IMR-90 (cell line): ENCODE results near the gene AMDHD2. TPM values are rescaled to one million over a fixed set of nuclear protein-coding genes. Genes with fewer than 3 reads are reported as not detected.
"Not testable (repeated sequence)": the region's sequence is repeated elsewhere in the genome, so short reads cannot be mapped to it uniquely, and the experiment has no call there.

ENCODE experiments used
- ATAC-seq: fragments of 200-7000 bp; cut with Tn5 transposase; 2 replicates; pipeline ENCODE4 v1.9.1; 2020; ENCODE audit warnings: low read depth, mild to moderate bottlenecking, moderate library complexity
- BruUV-seq: library from RNA; stranded (reverse); fragments of 400-500 nt; replicated peaks from 2 replicates; lab custom pipeline; 2021; lab: Mats Ljungman, UMichigan
- CTCF ChIA-PET: fragments of 300-600 bp; formaldehyde crosslinking; extraction: SDS; loops from one replicate; lab custom pipeline; 2021; ENCODE audit warnings: antibody characterized with exemption; lab: Yijun Ruan, JAX
- POLR2A ChIA-PET: fragments of 300-600 bp; sonication (Branson Sonifier 250); formaldehyde crosslinking; loops from one replicate; lab custom pipeline; 2022; ENCODE audit warnings: antibody characterized with exemption; ENCODE audit not compliant: unreplicated experiment; lab: Charles Lee
- DNase-seq: peaks from one replicate; pipeline ENCODE4 v3.0.0; 2013
- H2AFZ ChIP-seq: replicated peaks from 2 replicates; pipeline ENCODE3; 2013; ENCODE audit warnings: low read length, mild to moderate bottlenecking; ENCODE audit not compliant: poor library complexity
- H2AK5ac ChIP-seq: 2 replicates; pipeline ENCODE4 v1.6.1; 2013; ENCODE audit warnings: low read depth, low read length, inconsistent platforms
- H2AK9ac ChIP-seq: replicated peaks from 2 replicates; pipeline ENCODE3; 2013; ENCODE audit warnings: mild to moderate bottlenecking, low read depth, low read length, moderate library complexity; ENCODE audit not compliant: poor library complexity
- H2BK120ac ChIP-seq: 2 replicates; pipeline ENCODE4 v1.6.1; 2013; ENCODE audit warnings: low read depth, low read length, inconsistent platforms
- H2BK15ac ChIP-seq: 3 replicates; pipeline ENCODE4 v1.6.1; 2013; ENCODE audit warnings: low read depth, low read length, inconsistent platforms
- H2BK20ac ChIP-seq: 2 replicates; pipeline ENCODE4 v1.6.1; 2013; ENCODE audit warnings: low read depth, mild to moderate bottlenecking, inconsistent platforms, low read length, moderate library complexity
- H2BK5ac ChIP-seq: 2 replicates; pipeline ENCODE4 v1.6.1; 2013; ENCODE audit warnings: mild to moderate bottlenecking, low read depth, low read length, inconsistent platforms; ENCODE audit not compliant: poor library complexity, severe bottlenecking
- H3K14ac ChIP-seq: replicated peaks from 2 replicates; pipeline ENCODE4 v1.6.1; 2013; ENCODE audit warnings: low read depth, low read length, inconsistent platforms
- H3K18ac ChIP-seq: 2 replicates; pipeline ENCODE4 v1.6.1; 2013; ENCODE audit warnings: low read depth, low read length, control low read depth
- H3K23ac ChIP-seq: 2 replicates; pipeline ENCODE4 v1.6.1; 2013; ENCODE audit warnings: low read depth, low read length, inconsistent platforms
- H3K27ac ChIP-seq: 2 replicates; pipeline ENCODE4 v1.5.1; 2013; ENCODE audit warnings: mild to moderate bottlenecking, control low read depth, low read length; ENCODE audit not compliant: insufficient read depth
- H3K27me3 ChIP-seq: 2 replicates; pipeline ENCODE4 v1.6.1; 2013; ENCODE audit warnings: low read length; ENCODE audit not compliant: control insufficient read depth, insufficient read depth
- H3K36me3 ChIP-seq: 2 replicates; pipeline ENCODE4 v1.6.1; 2013; ENCODE audit warnings: low read length, mixed read lengths; ENCODE audit not compliant: control insufficient read depth, insufficient read depth
- H3K4ac ChIP-seq: 2 replicates; pipeline ENCODE4 v1.6.1; 2013; ENCODE audit warnings: low read depth, low read length, inconsistent platforms
- H3K4me1 ChIP-seq: 2 replicates; pipeline ENCODE4 v1.6.1; 2013; ENCODE audit warnings: low read length, mixed read lengths; ENCODE audit not compliant: control insufficient read depth, insufficient read depth
- H3K4me2 ChIP-seq: 2 replicates; pipeline ENCODE4 v1.6.1; 2013; ENCODE audit warnings: low read depth, mild to moderate bottlenecking, control low read depth, low read length, moderate library complexity
- H3K4me3 ChIP-seq: 2 replicates; pipeline ENCODE4 v1.5.1; 2013; ENCODE audit warnings: low read depth, mild to moderate bottlenecking, control low read depth, low read length, moderate library complexity; ENCODE audit not compliant: insufficient read depth
- H3K56ac ChIP-seq: 2 replicates; pipeline ENCODE4 v1.6.1; 2013; ENCODE audit warnings: low read length, inconsistent platforms; ENCODE audit not compliant: insufficient read depth; ENCODE audit errors: extremely low read depth
- H3K79me1 ChIP-seq, 2 experiments: 2 replicates each; pipeline ENCODE4 v1.6.1; 2013; ENCODE audit warnings: low read length in 2 of 2, inconsistent platforms in 1 of 2, low read depth in 1 of 2
- H3K9ac ChIP-seq: 2 replicates; pipeline ENCODE4 v1.6.1; 2013; ENCODE audit warnings: low read depth, low read length, control low read depth
- H3K9me1 ChIP-seq: 2 replicates; pipeline ENCODE4 v1.6.1; 2013; ENCODE audit warnings: low read length, inconsistent platforms; ENCODE audit not compliant: insufficient read depth
- H3K9me3 ChIP-seq: 2 replicates; pipeline ENCODE4 v1.6.1; 2013; ENCODE audit warnings: low read length; ENCODE audit not compliant: control insufficient read depth, insufficient read depth
- H4K20me1 ChIP-seq: 2 replicates; pipeline ENCODE4 v1.6.1; 2013; ENCODE audit warnings: low read length, inconsistent platforms; ENCODE audit not compliant: insufficient read depth
- H4K5ac ChIP-seq: 2 replicates; pipeline ENCODE4 v1.6.1; 2013; ENCODE audit warnings: mild to moderate bottlenecking, low read depth, low read length, control low read depth
- H4K8ac ChIP-seq, 2 experiments: 2 replicates each; pipeline ENCODE4 v1.6.1; 2013; ENCODE audit warnings: low read depth in 2 of 2, low read length in 2 of 2, control low read depth in 1 of 2, inconsistent platforms in 1 of 2
- H4K91ac ChIP-seq: 2 replicates; pipeline ENCODE4 v1.6.1; 2013; ENCODE audit warnings: low read depth, low read length, inconsistent platforms; ENCODE audit not compliant: insufficient read depth
- WGBS, 2 experiments: methylation state at CpG; one replicate each; pipeline versions ENCODE4 v1.1.5 to v1.1.7; 2013; ENCODE audit warnings: missing lambda C conversion rate in 2 of 2; ENCODE audit not compliant: insufficient read length in 1 of 2; ENCODE audit errors: extremely low coverage in 2 of 2; 5-methylcytosine and 5-hydroxymethylcytosine counted together
- dilution Hi-C: fragments of 300-500 bp; cut with HindIII; formaldehyde crosslinking; loops from one replicate; pipeline ENCODE4 v1.14.3; 2018; ENCODE audit warnings: low sequenced_read_pairs; ENCODE audit not compliant: unreplicated experiment
- in situ Hi-C: fragments of 300-500 bp; cut with MboI; formaldehyde crosslinking; loops from 3 replicates; pipeline ENCODE4 v1.14.3; 2019; ENCODE audit warnings: low sequenced_read_pairs, inconsistent platforms, mixed read lengths
- intact Hi-C: fragments of 100-400 bp; cut with micrococcal nuclease; formaldehyde crosslinking; loops from 2 replicates; pipeline ENCODE4 v1.10.0; 2022
- polyA plus RNA-seq, 3 experiments: library from polyadenylated mRNA; depleted of rRNA; stranded (reverse); fragments of >200 nt; gene quantifications; 2 replicates each; pipeline ENCODE4 v1.2.3, GENCODE V29; 2012; ENCODE audit warnings: low replicate concordance in 1 of 3
- total RNA-seq: library from RNA; depleted of rRNA; stranded (reverse); fragments of >200 nt; gene quantifications from 2 replicates; pipeline ENCODE4 v1.2.3, GENCODE V29; 2012

Gene AMDHD2
- total and polyA plus RNA-seq, 2 of the 4 experiments (the other 2 are of a cell fraction), result 10.6 to 30.3 TPM

DNA sequence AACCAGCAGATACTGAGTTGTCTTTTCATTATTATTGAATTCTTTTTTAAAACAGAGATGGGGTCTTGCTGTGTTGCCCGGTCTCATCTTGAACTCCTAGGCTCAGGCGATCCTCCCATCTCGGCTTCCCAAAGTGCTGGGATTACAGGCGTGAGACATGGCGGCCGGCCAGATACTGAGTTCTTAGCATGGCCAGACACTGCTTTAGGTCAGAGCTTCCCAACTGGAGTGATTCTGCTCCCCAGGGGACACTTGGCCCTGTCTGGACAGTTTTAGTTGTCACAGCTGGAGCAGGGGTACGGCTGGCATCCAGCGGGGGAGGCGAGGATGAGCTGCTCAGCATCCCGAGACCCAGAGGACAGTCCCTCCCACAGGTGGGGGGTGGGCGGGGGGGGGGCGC, 58.7 kb downstream of the AMDHD2 start:
- ATAC-seq, H3K36me3 ChIP-seq, BruUV-seq, H3K9me3 ChIP-seq, intact Hi-C loops, H4K5ac ChIP-seq, H2BK20ac ChIP-seq, H2AK9ac ChIP-seq, H2BK5ac ChIP-seq, H3K4me2 ChIP-seq, H4K91ac ChIP-seq, H3K23ac ChIP-seq, H3K14ac ChIP-seq, H3K4me1 ChIP-seq, H3K56ac ChIP-seq, H3K4me3 ChIP-seq, H3K9me1 ChIP-seq, H2AK5ac ChIP-seq, H2BK15ac ChIP-seq, H3K79me1 ChIP-seq, H3K27me3 ChIP-seq, POLR2A ChIA-PET, DNase-seq, H3K27ac ChIP-seq, in situ Hi-C loops, H3K4ac ChIP-seq, H2BK120ac ChIP-seq, dilution Hi-C loops, H3K18ac ChIP-seq, H4K8ac ChIP-seq, H3K9ac ChIP-seq, CTCF ChIA-PET, H4K20me1 ChIP-seq, H2AFZ ChIP-seq: not testable (repeated sequence)
- WGBS, 2 experiments, result no CpG with 5 or more reads among the region's 12 CpGs

DNA sequence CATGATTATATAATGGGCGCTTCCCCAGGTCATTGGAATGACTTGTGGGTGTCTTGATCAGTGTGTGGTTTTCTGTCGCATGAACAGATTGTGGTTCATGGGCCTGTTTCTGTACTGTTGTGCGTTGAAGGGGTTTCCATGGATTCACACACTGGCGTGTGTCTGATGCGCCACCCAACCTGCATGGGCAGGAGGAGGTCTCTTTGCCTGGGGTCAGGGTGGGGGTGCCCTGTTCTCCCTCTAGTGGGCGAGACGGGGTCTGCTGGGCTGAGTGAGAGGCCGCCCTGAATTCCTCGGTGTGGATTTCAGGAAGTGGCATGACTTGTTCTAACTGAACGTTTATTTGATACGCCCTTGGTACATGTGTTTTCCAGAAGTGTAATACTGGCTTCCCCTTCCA, 60.0 kb downstream of the AMDHD2 start:
- H4K5ac ChIP-seq, H2AFZ ChIP-seq, H2AK9ac ChIP-seq, H2BK5ac ChIP-seq, H4K20me1 ChIP-seq, CTCF ChIA-PET, H4K8ac ChIP-seq, H3K18ac ChIP-seq, H2BK120ac ChIP-seq, intact Hi-C loops, H3K36me3 ChIP-seq, ATAC-seq, H3K56ac ChIP-seq, H3K4me3 ChIP-seq, POLR2A ChIA-PET, H2AK5ac ChIP-seq, H2BK20ac ChIP-seq, H3K4ac ChIP-seq, DNase-seq, H3K27me3 ChIP-seq, H3K14ac ChIP-seq, dilution Hi-C loops, in situ Hi-C loops, H3K23ac ChIP-seq, H3K9ac ChIP-seq, H3K27ac ChIP-seq, BruUV-seq, H2BK15ac ChIP-seq, H3K79me1 ChIP-seq, H4K91ac ChIP-seq, H3K4me1 ChIP-seq, H3K9me1 ChIP-seq, H3K9me3 ChIP-seq, H3K4me2 ChIP-seq: not testable (repeated sequence)
- WGBS, 2 experiments, result no CpG with 5 or more reads among the region's 11 CpGs
